ENCODE data around the gene CSNK1D.

CSNK1D gene

DNA sequence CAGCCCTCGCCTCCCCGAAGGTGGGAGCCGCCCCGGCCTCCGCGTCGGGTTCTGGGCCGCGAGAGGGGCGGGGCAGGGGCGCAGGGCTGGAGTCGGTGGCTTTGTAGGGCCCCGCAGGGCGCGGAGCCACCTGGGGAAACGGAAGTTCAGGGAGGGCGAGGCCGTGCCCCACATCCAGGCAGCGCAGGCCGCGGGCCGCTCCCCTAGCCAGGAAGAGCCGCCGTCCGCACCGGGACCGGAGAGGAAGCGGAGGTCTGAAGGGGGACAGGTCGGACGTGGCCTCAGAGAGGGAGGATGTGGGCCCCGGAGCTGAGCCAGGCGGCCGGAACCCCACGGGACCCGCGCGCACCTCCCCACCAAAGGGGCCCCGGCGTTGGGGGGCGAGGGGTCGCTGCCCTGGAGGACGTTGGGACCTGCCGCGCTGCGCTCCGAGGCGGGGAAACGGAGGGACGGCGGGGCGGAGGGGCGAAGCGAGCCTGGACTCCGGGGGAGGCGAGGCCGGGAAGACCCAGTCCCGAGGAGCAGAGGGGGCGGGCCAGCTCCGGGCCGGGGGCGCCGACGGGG, 45.1 kb downstream of the CSNK1D start:
- Histone ChIP-seq H3K36me3 (ENCODE audit: control insufficient read depth in 2 of 2, insufficient read depth in 1 of 2, low read length in 2 of 2) (no peaks in the 10 kb centered on the region), H3K9me3 (ENCODE audit: control insufficient read depth, insufficient read depth, low read depth, low read length) (no peaks in the 10 kb centered on the region), H3K4me1 (ENCODE audit: control insufficient read depth, insufficient read depth, low read length) (no peaks in the 10 kb centered on the region), H3K27ac (ENCODE audit: extremely low read depth, low read depth, low read length) (no peak overlapping the region), H3K4me3 (ENCODE audit: low read depth, low read length) (no peak overlapping the region)
- POLR2A ChIA-PET, result interaction anchor here (0.5 kb wide), 1 partner anchor 96 kb away, joined by 3 read pairs; no protein-coding TSS in a partner anchor
- TF ChIP-seq, protein P1, sequence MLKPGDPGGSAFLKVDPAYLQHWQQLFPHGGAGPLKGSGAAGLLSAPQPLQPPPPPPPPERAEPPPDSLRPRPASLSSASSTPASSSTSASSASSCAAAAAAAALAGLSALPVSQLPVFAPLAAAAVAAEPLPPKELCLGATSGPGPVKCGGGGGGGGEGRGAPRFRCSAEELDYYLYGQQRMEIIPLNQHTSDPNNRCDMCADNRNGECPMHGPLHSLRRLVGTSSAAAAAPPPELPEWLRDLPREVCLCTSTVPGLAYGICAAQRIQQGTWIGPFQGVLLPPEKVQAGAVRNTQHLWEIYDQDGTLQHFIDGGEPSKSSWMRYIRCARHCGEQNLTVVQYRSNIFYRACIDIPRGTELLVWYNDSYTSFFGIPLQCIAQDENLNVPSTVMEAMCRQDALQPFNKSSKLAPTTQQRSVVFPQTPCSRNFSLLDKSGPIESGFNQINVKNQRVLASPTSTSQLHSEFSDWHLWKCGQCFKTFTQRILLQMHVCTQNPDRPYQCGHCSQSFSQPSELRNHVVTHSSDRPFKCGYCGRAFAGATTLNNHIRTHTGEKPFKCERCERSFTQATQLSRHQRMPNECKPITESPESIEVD (tag by site-specific recombination; IDR thresholded peaks at IDR 0.05), result no peak
- TF ChIP-seq ZNF610 (tag by site-specific recombination; IDR thresholded peaks at IDR 0.05; ENCODE audit: borderline replicate concordance), result no peak
- TF ChIP-seq ZNF184 (tag by site-specific recombination; IDR thresholded peaks at IDR 0.05), result no peak
- TF ChIP-seq, protein P2, sequence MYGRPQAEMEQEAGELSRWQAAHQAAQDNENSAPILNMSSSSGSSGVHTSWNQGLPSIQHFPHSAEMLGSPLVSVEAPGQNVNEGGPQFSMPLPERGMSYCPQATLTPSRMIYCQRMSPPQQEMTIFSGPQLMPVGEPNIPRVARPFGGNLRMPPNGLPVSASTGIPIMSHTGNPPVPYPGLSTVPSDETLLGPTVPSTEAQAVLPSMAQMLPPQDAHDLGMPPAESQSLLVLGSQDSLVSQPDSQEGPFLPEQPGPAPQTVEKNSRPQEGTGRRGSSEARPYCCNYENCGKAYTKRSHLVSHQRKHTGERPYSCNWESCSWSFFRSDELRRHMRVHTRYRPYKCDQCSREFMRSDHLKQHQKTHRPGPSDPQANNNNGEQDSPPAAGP (tag by site-specific recombination; IDR thresholded peaks at IDR 0.05), result no peak
- TF ChIP-seq RBAK (tag by site-specific recombination; IDR thresholded peaks at IDR 0.05), result no peak
- no peak for TF ChIP-seq ZNF169 (tag by site-specific recombination; IDR thresholded peaks at IDR 0.05)
- no peak for TF ChIP-seq PRDM10 (tag by site-specific recombination; IDR thresholded peaks at IDR 0.05)
- TF ChIP-seq ZSCAN23 (tag by site-specific recombination; IDR thresholded peaks at IDR 0.05), result no peak
- no peak for TF ChIP-seq ZNF596 (tag by site-specific recombination; IDR thresholded peaks at IDR 0.05)
- no peak for TF ChIP-seq ZNF140 (tag by site-specific recombination; IDR thresholded peaks at IDR 0.05)
- TF ChIP-seq ZNF18 (tag by site-specific recombination; IDR thresholded peaks at IDR 0.05), result no peak
- no peak for TF ChIP-seq GLI2 (tag by site-specific recombination; IDR thresholded peaks at IDR 0.05; ENCODE audit: borderline replicate concordance, low read depth)
- TF ChIP-seq ZNF302 (tag by site-specific recombination; IDR thresholded peaks at IDR 0.05; ENCODE audit: low read depth), result no peak
- TF ChIP-seq ELK4 (IDR thresholded peaks at IDR 0.05; ENCODE audit: borderline replicate concordance, low read depth, low read length), result no peak
- CTCF ChIA-PET, result interaction anchor here (1.0 kb wide), 1 partner anchor 10 kb away, joined by 3 read pairs; no protein-coding TSS in a partner anchor

GRCh38 chr17:82227629-82228277, 45.7 kb downstream of the CSNK1D start:
- ChIA-PET POLR2A (interaction anchor here (1.5 kb wide), 1 partner anchor 65 kb away, joined by 4 read pairs; no protein-coding TSS in a partner anchor), CTCF (no interaction called here)
- H3K36me3 ChIP-seq (ENCODE audit: control insufficient read depth in 2 of 2, insufficient read depth in 1 of 2, low read length in 2 of 2), result no peaks in the 10 kb centered on the region
- H3K4me1 ChIP-seq (ENCODE audit: control insufficient read depth, insufficient read depth, low read length), result no peaks in the 10 kb centered on the region
- no peak overlapping the region for H3K4me3 ChIP-seq (ENCODE audit: low read depth, low read length)
- H3K27ac ChIP-seq (ENCODE audit: extremely low read depth, low read depth, low read length), result no peak overlapping the region
- TF ChIP-seq ZNF404 (tag by site-specific recombination; IDR thresholded peaks at IDR 0.05) (no peak), ZNF311 (tag by site-specific recombination; IDR thresholded peaks at IDR 0.05; ENCODE audit: borderline replicate concordance) (no peak), GLIS2 (tag by site-specific recombination; IDR thresholded peaks at IDR 0.05) (0 out of 2 replicates have a peak, but pooled peaks have one; percentile 8), ZNF202 (tag by site-specific recombination; IDR thresholded peaks at IDR 0.05; ENCODE audit: borderline replicate concordance) (no peak), KLF7 (tag by site-specific recombination; IDR thresholded peaks at IDR 0.05; ENCODE audit: borderline replicate concordance) (no peak)
- no peaks in the 10 kb centered on the region for H3K9me3 ChIP-seq (ENCODE audit: control insufficient read depth, insufficient read depth, low read depth, low read length)
